Measurements from ENCODE around the gene RFX8. TPM values are rescaled to one million over a fixed set of nuclear protein-coding genes. Genes with fewer than 3 reads are reported as not detected.
A peak's percentile ranks its signal among the peaks of the same experiment; 100 is the strongest.

Gene RFX8
- polyA plus RNA-seq, 1 of the 3 experiments (the other 2 are of a cell fraction), result 0.07 TPM

- WGBS (ENCODE audit: low lambda C conversion rate), result 76% methylated on average over 5 of the region's 5 CpGs
- H2AFZ ChIP-seq (ENCODE audit: low read depth), result no peak overlapping the region
- POLR2A ChIA-PET, result no interaction called here
Observed at GRCh38 chr2:101500860-101501259, 25.9 kb upstream of the RFX8 start.

GRCh38 chr2:101500180-101500579 is 25.3 kb upstream of the RFX8 start:
- Histone ChIP-seq H3K9me3 (no peaks in the 10 kb centered on the region), H3K9me2 (no peaks in the 10 kb centered on the region), H3F3A (replicated peaks; ENCODE audit: insufficient read depth) (no peaks in the 10 kb centered on the region), H3K4me2 (no peak overlapping the region), H4K20me1 (ENCODE audit: insufficient read depth) (no peaks in the 10 kb centered on the region), H3K36me3 (replicated peaks in 1 of 2; ENCODE audit: control insufficient read depth in 1 of 2, insufficient read depth in 2 of 2, low read length in 1 of 2) (no peaks in the 10 kb centered on the region), H3K9ac (no peak overlapping the region), H3K27ac (ENCODE audit: low read depth in 2 of 2, low read length in 1 of 2) (peak overlapping the region in 1 of 2 experiments; percentile 16; a peak in 1 of 4 replicates), H3K4me3 (ENCODE audit: low read depth in 2 of 2, low read length in 1 of 2) (no peak overlapping the region), H3K27me3 (ENCODE audit: insufficient read depth) (no peaks in the 10 kb centered on the region), H3K79me2 (ENCODE audit: insufficient read depth) (no peaks in the 10 kb centered on the region), H2AFZ (ENCODE audit: low read depth) (no peak overlapping the region), H3K4me1 (ENCODE audit: control insufficient read depth in 1 of 2, insufficient read depth in 2 of 2, low read depth in 1 of 2, low read length in 1 of 2) (peaks cover 0 to 8% of the 10 kb centered on the region in 2 experiments; a peak in 1 of 4 replicates)
- TF ChIP-seq EZH2phosphoT487 (IDR thresholded peaks at IDR 0.05; ENCODE audit: borderline replicate concordance, low read depth), result no peak
- 0 out of 2 replicates have a peak, but pooled peaks have one; percentile 22 for TF ChIP-seq NFIC (IDR thresholded peaks at IDR 0.05; ENCODE audit: borderline replicate concordance)
- CTCF ChIA-PET, result interaction anchor here (0.6 to 2.7 kb wide), 3 partner anchors 10 to 331 kb away, joined by 3 to 8 read pairs (median 3); no protein-coding TSS in a partner anchor
- POLR2A ChIA-PET, result no interaction called here
- DNase-seq, result no peak
- 84% methylated on average over 2 of the region's 2 CpGs for WGBS (ENCODE audit: low lambda C conversion rate)

More at GRCh38 chr2:101500860-101501259, 25.9 kb upstream of the RFX8 start:
- Histone ChIP-seq H3K9me3 (no peaks in the 10 kb centered on the region), H3K36me3 (replicated peaks in 1 of 2; ENCODE audit: control insufficient read depth in 1 of 2, insufficient read depth in 2 of 2, low read length in 1 of 2) (no peaks in the 10 kb centered on the region), H3K9ac (no peak overlapping the region), H3F3A (replicated peaks; ENCODE audit: insufficient read depth) (no peaks in the 10 kb centered on the region), H3K4me1 (ENCODE audit: control insufficient read depth in 1 of 2, insufficient read depth in 2 of 2, low read depth in 1 of 2, low read length in 1 of 2) (peaks cover 0 to 8% of the 10 kb centered on the region in 2 experiments; a peak in 1 of 4 replicates), H3K4me3 (ENCODE audit: low read depth in 2 of 2, low read length in 1 of 2) (no peak overlapping the region), H3K9me2 (no peaks in the 10 kb centered on the region), H3K27me3 (ENCODE audit: insufficient read depth) (no peaks in the 10 kb centered on the region), H4K20me1 (ENCODE audit: insufficient read depth) (no peaks in the 10 kb centered on the region), H3K4me2 (no peak overlapping the region), H3K27ac (ENCODE audit: low read depth in 2 of 2, low read length in 1 of 2) (no peak overlapping the region; a peak in 1 of 4 replicates), H3K79me2 (ENCODE audit: insufficient read depth) (no peaks in the 10 kb centered on the region)
- CTCF ChIA-PET, result interaction anchor here (1.3 to 2.7 kb wide), 3 partner anchors 9 to 159 kb away, joined by 3 to 8 read pairs (median 4); no protein-coding TSS in a partner anchor
- DNase-seq, result no peak
- TF ChIP-seq FOXM1 (IDR thresholded peaks at IDR 0.05; ENCODE audit: low read depth) (no peak), IRF3 (IDR thresholded peaks at IDR 0.05; ENCODE audit: low read depth, low read length) (no peak), GABPA (IDR thresholded peaks at IDR 0.05; ENCODE audit: low read depth) (no peak), USF1 (IDR thresholded peaks at IDR 0.05; ENCODE audit: borderline replicate concordance, low read depth) (no peak), RCOR1 (IDR thresholded peaks at IDR 0.05; ENCODE audit: low read length) (no peak), USF2 (IDR thresholded peaks at IDR 0.05; ENCODE audit: borderline replicate concordance, low read depth, low read length) (no peak)

Measured in SK-N-SH (cell line).